Thoracic aorta (tissue), 2 donors: ENCODE measurements around the gene GMPPA. TPM values are rescaled to one million over a fixed set of nuclear protein-coding genes. Genes with fewer than 3 reads are reported as not detected.

Source experiments
- ATAC-seq: fragments of 150-250 bp; one replicate; pipeline ENCODE4 v1.8.0; 2017; ENCODE audit warnings: low read depth; ENCODE audit not compliant: insufficient number of reproducible peaks, low FRiP score
- DNase-seq: peaks from one replicate; pipeline ENCODE4 v3.0.0-alpha.2; 2020; ENCODE audit warnings: low spot score
- H3K27ac ChIP-seq, 2 donors: fragments of 200-600 bp; sonication (generic); 1 replicate in 1 of 2; 2 replicates in 1 of 2; pipeline ENCODE4 v1.5.1; 2016; ENCODE audit warnings: mild to moderate bottlenecking in 2 of 2, moderate library complexity in 2 of 2
- H3K27me3 ChIP-seq: fragments of 200-600 bp; sonication (generic); replicated peaks from 2 replicates; pipeline ENCODE4 v1.6.0; 2016; ENCODE audit warnings: mild to moderate bottlenecking; ENCODE audit not compliant: insufficient read depth
- H3K36me3 ChIP-seq: fragments of 200-600 bp; sonication (generic); one replicate; pipeline ENCODE4 v1.5.1; 2016
- H3K4me1 ChIP-seq, 2 donors: fragments of 200-600 bp; sonication (generic); 1 replicate in 1 of 2; 2 replicates in 1 of 2; pipeline versions ENCODE4 v1.5.1 to v1.6.0; 2016; ENCODE audit warnings: low read depth in 2 of 2, mild to moderate bottlenecking in 1 of 2; ENCODE audit not compliant: control insufficient read depth in 1 of 2
- H3K4me3 ChIP-seq: fragments of 200-600 bp; sonication (generic); 2 replicates; pipeline ENCODE4 v1.5.1; 2016; ENCODE audit warnings: mild to moderate bottlenecking
- H3K9me3 ChIP-seq: fragments of 200-600 bp; sonication (generic); 2 replicates; pipeline ENCODE4 v1.5.1; 2016
- total RNA-seq, 2 donors: library from RNA; depleted of rRNA; stranded (reverse); fragments of >200 nt; gene quantifications; one replicate each; pipeline versions ENCODE4 v1.1.0 to v1.2.3, GENCODE V29; 2016
- TF ChIP-seq, protein P1 (sequence below): fragments of 200-600 bp; sonication (generic); IDR thresholded peaks from one replicate; pipeline ENCODE4 v1.5.1; 2019; ENCODE audit warnings: antibody characterized with exemption

The GMPPA gene
- total RNA-seq, 2 donors from 2014 or later, result 30.5 to 56.5 TPM

DNA sequence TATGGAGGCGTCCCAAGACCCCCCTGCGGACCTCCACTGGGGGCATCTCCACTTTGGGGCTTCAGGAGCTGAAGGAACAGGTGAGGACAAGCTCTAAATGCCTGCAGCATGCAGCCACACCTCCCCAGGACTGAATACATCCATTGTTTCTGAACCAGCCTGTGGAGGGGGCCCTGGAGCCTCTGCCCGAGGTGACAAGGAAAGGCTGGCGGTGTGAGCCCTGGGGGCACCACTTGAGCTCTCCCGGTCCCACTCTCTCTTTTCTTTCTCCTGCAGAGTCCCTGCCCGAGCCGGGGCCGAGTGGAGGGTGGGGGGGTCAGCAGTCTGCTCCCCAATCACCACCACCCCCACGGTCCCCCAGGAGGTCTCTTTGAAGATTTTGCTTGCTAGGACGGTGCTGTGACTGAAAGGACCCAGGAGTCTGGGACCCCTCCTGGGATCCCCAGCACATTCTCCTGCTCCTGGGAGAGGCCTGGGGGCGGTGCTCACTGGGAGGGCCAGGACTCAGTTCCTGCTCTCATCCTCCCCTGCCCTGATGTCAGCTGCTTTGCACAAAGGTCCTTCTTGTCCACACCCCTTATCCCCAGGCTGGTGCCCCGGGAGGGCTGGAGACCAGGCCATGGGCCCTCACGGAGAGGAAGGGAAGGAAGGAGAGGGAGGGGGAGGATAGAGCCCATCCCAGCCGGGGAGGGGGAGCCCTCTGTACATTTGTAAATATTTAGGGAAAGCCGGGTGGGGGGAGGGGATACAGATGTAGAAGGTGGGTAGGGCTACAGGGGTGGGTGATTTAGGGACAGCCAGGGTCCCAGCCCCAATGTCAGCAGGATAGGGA lies 39.2 kb downstream of the GMPPA start:
- Histone ChIP-seq H3K36me3 (peaks cover 26% of the 10 kb centered on the region), H3K9me3 (no peaks in the 10 kb centered on the region), H3K27me3 (no peaks in the 10 kb centered on the region), H3K27ac (no peak overlapping the region), H3K4me1 (peaks cover 9 to 14% of the 10 kb centered on the region in 2 donors), H3K4me3 (no peak overlapping the region)
- DNase-seq (no peak), ATAC-seq (no peak)
- TF ChIP-seq, protein P1, sequence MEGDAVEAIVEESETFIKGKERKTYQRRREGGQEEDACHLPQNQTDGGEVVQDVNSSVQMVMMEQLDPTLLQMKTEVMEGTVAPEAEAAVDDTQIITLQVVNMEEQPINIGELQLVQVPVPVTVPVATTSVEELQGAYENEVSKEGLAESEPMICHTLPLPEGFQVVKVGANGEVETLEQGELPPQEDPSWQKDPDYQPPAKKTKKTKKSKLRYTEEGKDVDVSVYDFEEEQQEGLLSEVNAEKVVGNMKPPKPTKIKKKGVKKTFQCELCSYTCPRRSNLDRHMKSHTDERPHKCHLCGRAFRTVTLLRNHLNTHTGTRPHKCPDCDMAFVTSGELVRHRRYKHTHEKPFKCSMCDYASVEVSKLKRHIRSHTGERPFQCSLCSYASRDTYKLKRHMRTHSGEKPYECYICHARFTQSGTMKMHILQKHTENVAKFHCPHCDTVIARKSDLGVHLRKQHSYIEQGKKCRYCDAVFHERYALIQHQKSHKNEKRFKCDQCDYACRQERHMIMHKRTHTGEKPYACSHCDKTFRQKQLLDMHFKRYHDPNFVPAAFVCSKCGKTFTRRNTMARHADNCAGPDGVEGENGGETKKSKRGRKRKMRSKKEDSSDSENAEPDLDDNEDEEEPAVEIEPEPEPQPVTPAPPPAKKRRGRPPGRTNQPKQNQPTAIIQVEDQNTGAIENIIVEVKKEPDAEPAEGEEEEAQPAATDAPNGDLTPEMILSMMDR, result no peak

DNA sequence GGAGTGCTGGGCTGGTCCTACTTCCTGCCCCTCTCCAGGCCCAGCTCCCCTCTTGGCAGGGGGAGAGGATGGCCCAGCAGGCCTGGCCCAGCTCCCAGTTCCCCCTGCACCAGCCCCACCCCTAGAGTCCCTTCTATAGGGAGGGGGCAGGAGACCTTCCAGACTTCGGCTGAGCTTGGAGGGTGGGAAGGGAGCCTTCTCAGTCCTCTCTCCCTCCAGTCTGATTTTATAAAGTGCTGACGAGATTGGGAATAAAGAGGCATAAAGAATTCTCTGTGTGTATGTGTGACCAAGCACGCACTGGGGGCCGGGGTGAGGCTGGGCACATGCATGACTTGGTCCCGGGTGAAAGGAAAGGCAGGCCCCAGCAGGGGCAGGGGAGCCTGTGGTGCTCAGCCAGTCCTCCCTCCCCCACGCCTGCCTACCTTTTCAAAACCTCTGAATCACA lies 39.8 kb downstream of the GMPPA start:
- Histone ChIP-seq H3K36me3 (peaks cover 26% of the 10 kb centered on the region), H3K27me3 (no peaks in the 10 kb centered on the region), H3K4me1 (peaks cover 9 to 15% of the 10 kb centered on the region in 2 donors), H3K4me3 (no peak overlapping the region), H3K27ac (no peak overlapping the region), H3K9me3 (no peaks in the 10 kb centered on the region)
- DNase-seq (no peak), ATAC-seq (no peak)
- TF ChIP-seq, protein P1, result no peak

DNA sequence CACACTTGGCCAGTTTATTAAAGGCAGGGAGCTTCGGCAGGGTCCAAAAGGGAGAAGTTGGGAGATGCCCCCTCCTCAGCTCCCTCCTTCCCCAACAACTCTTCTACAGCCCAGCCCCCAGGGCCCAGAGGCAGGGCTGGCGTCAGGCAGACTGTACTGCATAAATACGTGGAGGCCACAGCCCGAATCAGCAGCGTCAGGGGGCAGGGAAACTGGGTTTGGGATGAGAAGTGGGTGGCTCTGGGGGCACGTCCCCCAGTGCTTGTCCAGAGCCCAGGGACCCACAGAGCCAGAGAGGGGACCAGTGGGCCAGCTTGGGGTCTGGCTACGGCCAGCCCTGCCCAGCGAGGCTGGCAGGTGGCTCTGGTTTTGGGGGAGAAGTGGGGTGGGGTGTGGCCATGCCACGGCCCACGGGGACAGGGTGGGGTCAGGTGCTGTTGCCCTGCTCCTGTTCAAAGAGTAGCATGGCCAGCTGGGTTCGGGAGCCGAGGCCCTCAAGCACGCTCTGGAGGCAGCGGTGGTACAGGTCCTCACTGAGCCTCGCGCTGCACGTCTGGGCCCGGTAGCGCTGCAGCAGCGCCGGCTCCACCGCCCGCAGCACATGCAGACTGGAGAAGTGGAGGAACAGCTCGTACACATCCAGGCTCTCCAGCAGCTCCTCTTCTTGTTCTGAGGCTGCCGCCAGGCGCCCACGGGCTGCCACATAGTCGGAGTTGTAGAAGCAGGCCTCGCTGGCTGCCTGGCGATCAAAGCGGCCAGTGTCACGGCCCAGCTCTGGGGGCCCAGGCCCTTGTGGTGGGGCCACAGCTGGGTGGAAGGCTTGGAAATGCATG lies 40.5 kb downstream of the GMPPA start:
- peaks cover 10 to 16% of the 10 kb centered on the region in 2 donors for H3K4me1 ChIP-seq

DNA sequence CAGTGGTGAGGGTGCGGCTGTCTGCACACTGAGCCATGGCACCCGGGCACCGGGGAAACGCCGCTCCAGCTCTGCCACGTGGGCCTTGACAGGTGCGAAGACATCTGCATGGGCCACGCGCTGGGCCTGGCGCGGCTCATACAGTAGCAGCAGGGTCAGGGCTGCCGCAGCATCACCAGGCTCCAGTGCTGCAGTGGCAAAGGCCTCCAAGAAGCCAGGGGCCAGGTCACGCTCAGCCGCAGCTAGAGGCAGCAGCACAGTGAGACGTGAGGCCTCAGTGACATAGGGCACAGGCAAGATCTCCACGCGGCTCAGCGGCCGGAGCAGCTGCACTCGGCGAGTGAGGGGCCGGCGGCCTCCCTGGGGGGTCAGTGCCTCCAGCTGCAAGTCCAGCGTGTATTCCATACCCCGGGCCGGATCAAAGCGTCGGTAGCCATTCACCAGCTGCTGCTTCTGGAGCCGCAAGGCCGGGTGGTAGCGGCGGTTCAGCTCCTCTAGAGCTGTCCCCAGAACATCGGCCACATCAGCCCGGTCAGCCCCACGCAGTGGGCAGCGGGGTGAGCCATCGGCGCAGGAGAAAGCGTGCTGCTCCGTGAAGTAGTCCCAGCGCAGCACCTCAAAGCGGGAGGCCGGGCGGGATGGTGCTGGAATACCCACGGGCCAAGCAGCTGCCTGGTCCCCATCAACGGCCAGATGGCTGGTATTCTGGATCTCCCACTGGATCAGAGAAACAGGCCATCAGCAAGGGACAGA lies 41.4 kb downstream of the GMPPA start:
- Histone ChIP-seq H3K4me3 (no peak overlapping the region), H3K9me3 (no peaks in the 10 kb centered on the region), H3K27me3 (no peaks in the 10 kb centered on the region), H3K36me3 (peaks cover 26% of the 10 kb centered on the region), H3K27ac (no peak overlapping the region), H3K4me1 (peaks cover 15 to 24% of the 10 kb centered on the region in 2 donors)
- ATAC-seq, result no peak
- TF ChIP-seq, protein P1, result no peak
- no peak for DNase-seq

More for the DNA sequence above, 40.5 kb downstream of the GMPPA start:
- peaks cover 26% of the 10 kb centered on the region for H3K36me3 ChIP-seq
- DNase-seq (no peak), ATAC-seq (no peak)
- H3K9me3 ChIP-seq, result no peaks in the 10 kb centered on the region
- H3K27ac ChIP-seq, result no peak overlapping the region
- no peak overlapping the region for H3K4me3 ChIP-seq
- no peaks in the 10 kb centered on the region for H3K27me3 ChIP-seq
- TF ChIP-seq, protein P1, result no peak
